IPS-20b (cell line): ENCODE data around the gene ZNF580.

ENCODE experiments used
- H3K27ac ChIP-seq: one replicate; pipeline ENCODE4 v1.5.1; 2013; ENCODE audit warnings: low read length
- H3K27me3 ChIP-seq: 2 replicates; pipeline ENCODE4 v1.6.1; 2013; ENCODE audit warnings: mild to moderate bottlenecking, low read length, inconsistent platforms; ENCODE audit not compliant: insufficient read depth
- H3K36me3 ChIP-seq: 2 replicates; pipeline ENCODE4 v1.6.1; 2013; ENCODE audit warnings: low read depth, mild to moderate bottlenecking, inconsistent platforms, low read length, moderate library complexity; ENCODE audit not compliant: insufficient read depth
- H3K4me1 ChIP-seq: 2 replicates; pipeline ENCODE4 v1.6.1; 2013; ENCODE audit warnings: mild to moderate bottlenecking, control low read depth, inconsistent platforms, low read length, moderate library complexity; ENCODE audit not compliant: insufficient read depth
- H3K4me3 ChIP-seq: 2 replicates; pipeline ENCODE4 v1.5.1; 2013; ENCODE audit warnings: mild to moderate bottlenecking, low read length, inconsistent platforms
- H3K9ac ChIP-seq: 2 replicates; pipeline ENCODE4 v1.6.1; 2013; ENCODE audit warnings: low read depth, mild to moderate bottlenecking, inconsistent platforms, low read length, moderate library complexity
- H3K9me3 ChIP-seq: 2 replicates; pipeline ENCODE4 v1.6.1; 2013; ENCODE audit warnings: mild to moderate bottlenecking, low read depth, low read length, inconsistent platforms; ENCODE audit not compliant: insufficient read depth

ZNF580 gene

GRCh38 chr19:55671054-55671378 lies 30.2 kb downstream of the ZNF580 start:
- H3K4me3 ChIP-seq, result no peak overlapping the region
- H3K27ac ChIP-seq, result no peak overlapping the region
- H3K9ac ChIP-seq, result no peak overlapping the region
- H3K36me3 ChIP-seq, result peaks cover 68% of the 10 kb centered on the region
- H3K9me3 ChIP-seq, result no peaks in the 10 kb centered on the region
- H3K27me3 ChIP-seq, result no peaks in the 10 kb centered on the region
- H3K4me1 ChIP-seq, result peaks cover 9% of the 10 kb centered on the region; the same call in 1 of the 2 replicates

- no peak overlapping the region for H3K9ac ChIP-seq
- no peaks in the 10 kb centered on the region for H3K27me3 ChIP-seq
- H3K9me3 ChIP-seq, result no peaks in the 10 kb centered on the region
- no peak overlapping the region for H3K4me3 ChIP-seq
- peaks cover 54% of the 10 kb centered on the region for H3K36me3 ChIP-seq
- no peak overlapping the region for H3K27ac ChIP-seq
- peaks cover 10% of the 10 kb centered on the region; the same call in 1 of the 2 replicates for H3K4me1 ChIP-seq
These were observed 31.6 kb downstream of the ZNF580 start for GRCh38 chr19:55672418-55672817.

GRCh38 chr19:55673465-55673864 lies 32.7 kb downstream of the ZNF580 start:
- Histone ChIP-seq H3K27ac (no peak overlapping the region), H3K36me3 (peaks cover 50% of the 10 kb centered on the region), H3K9me3 (no peaks in the 10 kb centered on the region), H3K4me1 (peaks cover 10% of the 10 kb centered on the region; the same call in 1 of the 2 replicates), H3K9ac (no peak overlapping the region), H3K27me3 (no peaks in the 10 kb centered on the region), H3K4me3 (no peak overlapping the region)

GRCh38 chr19:55673889-55674288 lies 33.1 kb downstream of the ZNF580 start:
- Histone ChIP-seq H3K9me3 (no peaks in the 10 kb centered on the region), H3K4me3 (no peak overlapping the region), H3K4me1 (peaks cover 10% of the 10 kb centered on the region; the same call in 1 of the 2 replicates), H3K27ac (no peak overlapping the region), H3K9ac (no peak overlapping the region), H3K36me3 (peaks cover 50% of the 10 kb centered on the region), H3K27me3 (no peaks in the 10 kb centered on the region)

- Histone ChIP-seq H3K9ac (peak overlapping the region; percentile 79), H3K27ac (peak overlapping the region; percentile 31), H3K27me3 (no peaks in the 10 kb centered on the region), H3K36me3 (peaks cover 50% of the 10 kb centered on the region), H3K4me3 (peak overlapping the region; percentile 79), H3K9me3 (no peaks in the 10 kb centered on the region), H3K4me1 (peaks cover 10% of the 10 kb centered on the region; the same call in 1 of the 2 replicates)
These were observed 33.6 kb downstream of the ZNF580 start for GRCh38 chr19:55674459-55674840.

GRCh38 chr19:55674841-55675660 lies 34.2 kb downstream of the ZNF580 start, which contains the start of gene EPN1:
TSS of gene EPN1 (plus strand) at chr19:55675226. CDS start at chr19:55678628, 3,402 bp downstream.
- no peaks in the 10 kb centered on the region for H3K27me3 ChIP-seq
- peak within 1 kb of the TSS; percentile 31 for H3K27ac ChIP-seq
- peak within 1 kb of the TSS; percentile 79 for H3K4me3 ChIP-seq
- H3K9me3 ChIP-seq, result no peaks in the 10 kb centered on the region
- H3K4me1 ChIP-seq, result peaks cover 10% of the 10 kb centered on the region; the same call in 1 of the 2 replicates
- H3K36me3 ChIP-seq, result peaks cover 49% of the 10 kb centered on the region
- peak within 1 kb of the TSS; percentile 83 for H3K9ac ChIP-seq

GRCh38 chr19:55675661-55676354 lies 35.0 kb downstream of the ZNF580 start:
- peaks cover 10% of the 10 kb centered on the region; the same call in 1 of the 2 replicates for H3K4me1 ChIP-seq
- no peak overlapping the region for H3K27ac ChIP-seq

GRCh38 chr19:55676383-55676782 lies 35.6 kb downstream of the ZNF580 start:
- Histone ChIP-seq H3K36me3 (peaks cover 53% of the 10 kb centered on the region), H3K4me1 (peaks cover 10% of the 10 kb centered on the region; the same call in 1 of the 2 replicates), H3K27ac (no peak overlapping the region), H3K4me3 (peak overlapping the region; percentile 79; the same call in 1 of the 2 replicates), H3K9ac (peak overlapping the region; percentile 83; the same call in 1 of the 2 replicates), H3K27me3 (no peaks in the 10 kb centered on the region), H3K9me3 (no peaks in the 10 kb centered on the region)

More at GRCh38 chr19:55675661-55676354, 35.0 kb downstream of the ZNF580 start:
- no peaks in the 10 kb centered on the region for H3K27me3 ChIP-seq
- peaks cover 49% of the 10 kb centered on the region for H3K36me3 ChIP-seq
- H3K9ac ChIP-seq, result peak overlapping the region; percentile 83
- H3K9me3 ChIP-seq, result no peaks in the 10 kb centered on the region
- peak overlapping the region; percentile 79 for H3K4me3 ChIP-seq

- Histone ChIP-seq H3K4me1 (peaks cover 10% of the 10 kb centered on the region; the same call in 1 of the 2 replicates), H3K27ac (no peak overlapping the region), H3K36me3 (peaks cover 58% of the 10 kb centered on the region)
These were observed 36.2 kb downstream of the ZNF580 start for GRCh38 chr19:55676889-55677505.

GRCh38 chr19:55677572-55678028 lies 36.8 kb downstream of the ZNF580 start:
- Histone ChIP-seq H3K4me3 (no peak overlapping the region), H3K9me3 (no peaks in the 10 kb centered on the region), H3K36me3 (peaks cover 54% of the 10 kb centered on the region), H3K27me3 (no peaks in the 10 kb centered on the region), H3K4me1 (peaks cover 10% of the 10 kb centered on the region; the same call in 1 of the 2 replicates), H3K9ac (no peak overlapping the region), H3K27ac (no peak overlapping the region)

More at GRCh38 chr19:55676889-55677505, 36.2 kb downstream of the ZNF580 start:
- H3K9me3 ChIP-seq, result no peaks in the 10 kb centered on the region
- H3K4me3 ChIP-seq, result no peak overlapping the region
- no peaks in the 10 kb centered on the region for H3K27me3 ChIP-seq
- H3K9ac ChIP-seq, result no peak overlapping the region

GRCh38 chr19:55678121-55678671 lies 37.4 kb downstream of the ZNF580 start:
- Histone ChIP-seq H3K4me1 (peaks cover 8% of the 10 kb centered on the region; the same call in 1 of the 2 replicates), H3K27ac (no peak overlapping the region), H3K9ac (no peak overlapping the region)

More at GRCh38 chr19:55678121-55678671, 37.4 kb downstream of the ZNF580 start:
- no peaks in the 10 kb centered on the region for H3K9me3 ChIP-seq
- peaks cover 50% of the 10 kb centered on the region for H3K36me3 ChIP-seq
- no peaks in the 10 kb centered on the region for H3K27me3 ChIP-seq
- H3K4me3 ChIP-seq, result no peak overlapping the region
